GM20431 (cell line): Measurements from ENCODE around the gene MYO3B.
"Not testable (repeated sequence)": the region's sequence is repeated elsewhere in the genome, so short reads cannot be mapped to it uniquely, and the experiment has no call there.

Experiments used
- in situ Hi-C: fragments of 300-500 bp; cut with MseI, MboI; formaldehyde crosslinking; loops from one replicate; pipeline ENCODE4 v1.15.0; 2020; ENCODE audit warnings: low sequenced_read_pairs; ENCODE audit not compliant: unreplicated experiment

The MYO3B gene

GRCh38 chr2:170639635-170640034 lies 461.7 kb downstream of the MYO3B start:
- in situ Hi-C loops = no loop called here

GRCh38 chr2:170641961-170642360 lies 464.0 kb downstream of the MYO3B start:
- in situ Hi-C loops = no loop called here

GRCh38 chr2:170643346-170643745 lies 465.4 kb downstream of the MYO3B start:
- in situ Hi-C loops = no loop called here

- in situ Hi-C loops = no loop called here
These were observed 469.9 kb downstream of the MYO3B start for GRCh38 chr2:170647741-170648436.

GRCh38 chr2:170651624-170652325 lies 473.8 kb downstream of the MYO3B start:
- in situ Hi-C loops = no loop called here

GRCh38 chr2:170652637-170653417 lies 474.9 kb downstream of the MYO3B start:
- in situ Hi-C loops = no loop called here

- in situ Hi-C loops = no loop called here
These were observed 478.7 kb downstream of the MYO3B start for GRCh38 chr2:170656669-170657068.

GRCh38 chr2:170660409-170660808 lies 482.5 kb downstream of the MYO3B start:
- in situ Hi-C loops = no loop called here

- in situ Hi-C loops = no loop called here
These were observed 487.8 kb downstream of the MYO3B start for GRCh38 chr2:170665743-170666142.

GRCh38 chr2:170669909-170670308 lies 492.0 kb downstream of the MYO3B start:
- in situ Hi-C loops = no loop called here

- in situ Hi-C loops = no loop called here
These were observed 492.7 kb downstream of the MYO3B start for GRCh38 chr2:170670651-170671050.

GRCh38 chr2:170671079-170671478 lies 493.1 kb downstream of the MYO3B start:
- in situ Hi-C loops = no loop called here

- in situ Hi-C loops = not testable (repeated sequence)
These were observed 496.3 kb downstream of the MYO3B start for GRCh38 chr2:170674282-170674681.

GRCh38 chr2:170675701-170676100 lies 497.8 kb downstream of the MYO3B start:
- in situ Hi-C loops = no loop called here

- in situ Hi-C loops = no loop called here
These were observed 501.7 kb downstream of the MYO3B start for GRCh38 chr2:170679607-170680079.

GRCh38 chr2:170680172-170680941 lies 502.4 kb downstream of the MYO3B start:
- in situ Hi-C loops = no loop called here

- in situ Hi-C loops = no loop called here
These were observed 503.4 kb downstream of the MYO3B start for GRCh38 chr2:170681311-170681710.

GRCh38 chr2:170685591-170685990 lies 507.6 kb downstream of the MYO3B start:
- in situ Hi-C loops = no loop called here

GRCh38 chr2:170689481-170689880 lies 511.5 kb downstream of the MYO3B start:
- in situ Hi-C loops = no loop called here

GRCh38 chr2:170690640-170691039 lies 512.7 kb downstream of the MYO3B start:
- in situ Hi-C loops = no loop called here
